ENCODE results near the gene CHID1.

Gene CHID1

GRCh38 chr11:842370-843002, 68.1 kb downstream of the CHID1 start, which contains the start of the genes POLR2L and TSPAN4:
POLR2L (minus strand) TSS chr11:842529; CDS start chr11:842508, 21 bp downstream.
TSPAN4 (plus strand) TSS chr11:842852; CDS start chr11:850305, 7,453 bp downstream.
- ChIA-PET CTCF (interaction anchor here (0.5 to 1.4 kb wide), 3 partner anchors 8 to 204 kb away, joined by 3 to 4 read pairs (median 3); no protein-coding TSS in a partner anchor), POLR2A (interaction anchor here (0.5 to 5.4 kb wide), 9 partner anchors 11 to 69 kb away, joined by 3 to 63 read pairs (median 3); partner anchors contain the start of genes CD151, CRACR2B, PNPLA2 and RPLP2)
- peak; percentile 85 for DNase-seq (ENCODE audit: extremely low spot score)
- TF ChIP-seq ARNT (IDR thresholded peaks at IDR 0.05) = peak; percentile 32; the same call in 1 of the 2 replicates
- TF ChIP-seq FOXM1 (IDR thresholded peaks at IDR 0.05; ENCODE audit: borderline replicate concordance) = peak; percentile 98
- no peak for TF ChIP-seq BHLHE40 (IDR thresholded peaks at IDR 0.05; ENCODE audit: borderline replicate concordance)
- peak; percentile 98 for TF ChIP-seq PKNOX1 (IDR thresholded peaks at IDR 0.05)

GRCh38 chr11:841981-842369, 68.6 kb downstream of the CHID1 start:
- TF ChIP-seq CTBP1 (IDR thresholded peaks at IDR 0.05; ENCODE audit: borderline replicate concordance) (no peak), SUZ12 (IDR thresholded peaks at IDR 0.05) (no peak), FOXK2 (IDR thresholded peaks at IDR 0.05) (no peak), HDGF (IDR thresholded peaks at IDR 0.05; ENCODE audit: borderline replicate concordance) (no peak), FOXM1 (IDR thresholded peaks at IDR 0.05; ENCODE audit: borderline replicate concordance) (no peak)
- no peak for DNase-seq (ENCODE audit: extremely low spot score)
- POLR2A ChIA-PET = interaction anchor here (1.0 to 5.4 kb wide), 4 partner anchors 11 to 65 kb away, joined by 3 to 63 read pairs (median 7); partner anchors contain the start of genes CD151, CRACR2B and RPLP2
- CTCF ChIA-PET = no interaction called here

GRCh38 chr11:839875-840617, 70.6 kb downstream of the CHID1 start:
- ChIA-PET CTCF (no interaction called here), POLR2A (interaction anchor here (0.8 to 5.4 kb wide), 3 partner anchors 9 to 62 kb away, joined by 3 to 63 read pairs (median 7); partner anchors contain the start of genes CD151, CRACR2B and PNPLA2)
- no peak for DNase-seq (ENCODE audit: extremely low spot score)
- TF ChIP-seq SUZ12 (IDR thresholded peaks at IDR 0.05) = no peak
- TF ChIP-seq L3MBTL2 (conservative IDR thresholded peaks at IDR 0.05) = no peak
- no peak for TF ChIP-seq CTBP1 (IDR thresholded peaks at IDR 0.05; ENCODE audit: borderline replicate concordance)
- TF ChIP-seq ARNT (IDR thresholded peaks at IDR 0.05) = no peak
- TF ChIP-seq NFRKB (IDR thresholded peaks at IDR 0.05) = no peak
- TF ChIP-seq SP1 (IDR thresholded peaks at IDR 0.05) = no peak
- TF ChIP-seq ZNF384 (IDR thresholded peaks at IDR 0.05) = no peak
- no peak for TF ChIP-seq HDGF (IDR thresholded peaks at IDR 0.05; ENCODE audit: borderline replicate concordance)
- no peak for TF ChIP-seq FOXA1 (IDR thresholded peaks at IDR 0.05)
- TF ChIP-seq PKNOX1 (IDR thresholded peaks at IDR 0.05) = no peak
- no peak for TF ChIP-seq LEF1 (IDR thresholded peaks at IDR 0.05; ENCODE audit: borderline replicate concordance)
- no peak for TF ChIP-seq TARDBP (IDR thresholded peaks at IDR 0.05)
- no peak for TF ChIP-seq FOXK2 (IDR thresholded peaks at IDR 0.05)
- TF ChIP-seq ELF4 (IDR thresholded peaks at IDR 0.05) = no peak
- TF ChIP-seq FOXM1 (IDR thresholded peaks at IDR 0.05; ENCODE audit: borderline replicate concordance) = no peak
- TF ChIP-seq BHLHE40 (IDR thresholded peaks at IDR 0.05; ENCODE audit: borderline replicate concordance) = no peak

- no peak for DNase-seq (ENCODE audit: extremely low spot score)
- ChIA-PET POLR2A (no interaction called here), CTCF (no interaction called here)
- TF ChIP-seq TARDBP (IDR thresholded peaks at IDR 0.05) (no peak), BHLHE40 (IDR thresholded peaks at IDR 0.05; ENCODE audit: borderline replicate concordance) (no peak), ZNF384 (IDR thresholded peaks at IDR 0.05) (no peak), ARNT (IDR thresholded peaks at IDR 0.05) (no peak), HDGF (IDR thresholded peaks at IDR 0.05; ENCODE audit: borderline replicate concordance) (no peak), LEF1 (IDR thresholded peaks at IDR 0.05; ENCODE audit: borderline replicate concordance) (no peak), FOXA1 (IDR thresholded peaks at IDR 0.05) (no peak), FOXM1 (IDR thresholded peaks at IDR 0.05; ENCODE audit: borderline replicate concordance) (no peak), CTBP1 (IDR thresholded peaks at IDR 0.05; ENCODE audit: borderline replicate concordance) (no peak), ELF4 (IDR thresholded peaks at IDR 0.05) (no peak), NFRKB (IDR thresholded peaks at IDR 0.05) (no peak), SUZ12 (IDR thresholded peaks at IDR 0.05) (no peak), PKNOX1 (IDR thresholded peaks at IDR 0.05) (no peak), L3MBTL2 (conservative IDR thresholded peaks at IDR 0.05) (no peak), SP1 (IDR thresholded peaks at IDR 0.05) (no peak), FOXK2 (IDR thresholded peaks at IDR 0.05) (no peak)
Observed at GRCh38 chr11:839280-839623, 71.4 kb downstream of the CHID1 start.

GRCh38 chr11:838441-839279, 72.0 kb downstream of the CHID1 start:
- no peak for DNase-seq (ENCODE audit: extremely low spot score)
- CTCF ChIA-PET = no interaction called here
- TF ChIP-seq SP1 (IDR thresholded peaks at IDR 0.05) (no peak), L3MBTL2 (conservative IDR thresholded peaks at IDR 0.05) (peak; percentile 49)
- POLR2A ChIA-PET = interaction anchor here (0.9 to 1.5 kb wide), 2 partner anchors 20 to 29 kb away, joined by 3 read pairs; partner anchors contain the start of genes PNPLA2 and RPLP2

All from HEK293T (cell line).